H9 (cell line): ENCODE results near the gene DNER. TPM values are rescaled to one million over a fixed set of nuclear protein-coding genes. Genes with fewer than 3 reads are reported as not detected.

ENCODE experiments used
- DNase-seq: peaks from one replicate; pipeline ENCODE4 v3.0.0-alpha.2; 2017
- H2AFZ ChIP-seq: one replicate; pipeline ENCODE4 v1.6.1; 2013; ENCODE audit warnings: mild to moderate bottlenecking, low read length, control low read depth, moderate library complexity
- H2AK5ac ChIP-seq: 2 replicates; pipeline ENCODE4 v1.6.1; 2013; ENCODE audit warnings: low read length, control low read depth, mixed read lengths; ENCODE audit not compliant: insufficient read length
- H2BK120ac ChIP-seq: one replicate; pipeline ENCODE4 v1.6.1; 2013; ENCODE audit warnings: low read depth, mild to moderate bottlenecking, low read length, control low read depth, inconsistent platforms; ENCODE audit not compliant: poor library complexity, severe bottlenecking
- H2BK12ac ChIP-seq: 2 replicates; pipeline ENCODE4 v1.6.1; 2013; ENCODE audit warnings: low read length, control low read depth, mixed read lengths, low read depth; ENCODE audit not compliant: insufficient read length
- H2BK15ac ChIP-seq: 2 replicates; pipeline ENCODE4 v1.6.1; 2013; ENCODE audit warnings: low read depth, low read length, control low read depth
- H2BK20ac ChIP-seq: one replicate; pipeline ENCODE4 v1.6.1; 2013; ENCODE audit warnings: low read depth, mild to moderate bottlenecking, low read length, control low read depth, inconsistent platforms; ENCODE audit not compliant: poor library complexity, severe bottlenecking
- H2BK5ac ChIP-seq: 2 replicates; pipeline ENCODE4 v1.6.1; 2013; ENCODE audit warnings: low read length, control low read depth, mixed read lengths; ENCODE audit not compliant: insufficient read length
- H3K14ac ChIP-seq: 2 replicates; pipeline ENCODE4 v1.6.1; 2013; ENCODE audit warnings: low read length, control low read depth; ENCODE audit not compliant: insufficient read depth
- H3K18ac ChIP-seq: 2 replicates; pipeline ENCODE4 v1.6.1; 2013; ENCODE audit warnings: low read depth, mild to moderate bottlenecking, mixed read lengths, low read length, control low read depth; ENCODE audit not compliant: insufficient read length
- H3K23ac ChIP-seq: 2 replicates; pipeline ENCODE4 v1.6.1; 2013; ENCODE audit warnings: low read length, control low read depth, mixed read lengths, low read depth; ENCODE audit not compliant: insufficient read length
- H3K23me2 ChIP-seq: 2 replicates; pipeline ENCODE4 v1.6.1; 2013; ENCODE audit warnings: low read depth, mild to moderate bottlenecking, mixed read lengths, low read length, control low read depth; ENCODE audit not compliant: insufficient read length, poor library complexity, severe bottlenecking
- H3K27ac ChIP-seq: 2 replicates; pipeline ENCODE4 v1.5.1; 2013; ENCODE audit warnings: low read length, control low read depth, mixed read lengths, low read depth; ENCODE audit not compliant: insufficient read length
- H3K27me3 ChIP-seq: 2 replicates; pipeline ENCODE4 v1.6.1; 2013; ENCODE audit warnings: low read length, control low read depth, inconsistent platforms; ENCODE audit not compliant: insufficient read depth
- H3K4ac ChIP-seq: 2 replicates; pipeline ENCODE4 v1.6.1; 2013; ENCODE audit warnings: low read depth, mild to moderate bottlenecking, control low read depth, inconsistent platforms, low read length, moderate library complexity
- H3K4me1 ChIP-seq: 2 replicates; pipeline ENCODE4 v1.6.1; 2013; ENCODE audit warnings: low read length, control low read depth, inconsistent platforms; ENCODE audit not compliant: insufficient read depth
- H3K4me2 ChIP-seq: 2 replicates; pipeline ENCODE4 v1.6.1; 2013; ENCODE audit warnings: low read length, control low read depth, mixed read lengths; ENCODE audit not compliant: insufficient read length, insufficient read depth
- H3K56ac ChIP-seq: 2 replicates; pipeline ENCODE4 v1.6.1; 2013; ENCODE audit warnings: low read depth, mild to moderate bottlenecking, mixed read lengths, low read length, control low read depth; ENCODE audit not compliant: insufficient read length
- H3K79me1 ChIP-seq: 2 replicates; pipeline ENCODE4 v1.6.1; 2013; ENCODE audit warnings: low read depth, mild to moderate bottlenecking, moderate library complexity, low read length, control low read depth, inconsistent platforms; ENCODE audit not compliant: insufficient read depth, poor library complexity, severe bottlenecking
- H3K79me2 ChIP-seq: 2 replicates; pipeline ENCODE4 v1.6.1; 2013; ENCODE audit warnings: low read length, control low read depth, inconsistent platforms; ENCODE audit not compliant: insufficient read depth
- H3K9ac ChIP-seq: 2 replicates; pipeline ENCODE4 v1.6.1; 2013; ENCODE audit warnings: low read length, control low read depth, mixed read lengths; ENCODE audit not compliant: insufficient read length; ENCODE audit errors: extremely low read depth
- H3K9me3 ChIP-seq: one replicate; pipeline ENCODE4 v1.6.1; 2013; ENCODE audit warnings: low read depth, low read length, inconsistent platforms; ENCODE audit not compliant: control insufficient read depth
- H3T11ph ChIP-seq: one replicate; pipeline ENCODE4 v1.6.1; 2013; ENCODE audit warnings: mild to moderate bottlenecking, low read length, control low read depth, inconsistent platforms
- H4K20me1 ChIP-seq: one replicate; pipeline ENCODE4 v1.6.1; 2013; ENCODE audit not compliant: control insufficient read depth, insufficient read length, insufficient read depth
- H4K5ac ChIP-seq: 2 replicates; pipeline ENCODE4 v1.6.1; 2013; ENCODE audit warnings: low read depth, mild to moderate bottlenecking, mixed read lengths, low read length, control low read depth; ENCODE audit not compliant: insufficient read length
- H4K8ac ChIP-seq: replicated peaks from 2 replicates; pipeline ENCODE4 v1.6.1; 2013; ENCODE audit warnings: low read length, control low read depth, mixed read lengths, low read depth; ENCODE audit not compliant: insufficient read length
- H4K91ac ChIP-seq: 2 replicates; pipeline ENCODE4 v1.6.1; 2013; ENCODE audit warnings: low read depth, mild to moderate bottlenecking, moderate library complexity, mixed read lengths, low read length, control low read depth; ENCODE audit not compliant: insufficient read length
- H3K27ac Mint-ChIP-seq, 3 experiments: 2 replicates in 2 of 3; 3 replicates in 1 of 3; pipeline ENCODE4 v1.8.0; 2020 to 2021; ENCODE audit warnings: mixed read lengths in 3 of 3, mild to moderate bottlenecking in 1 of 3, moderate library complexity in 1 of 3
- H3K27me3 Mint-ChIP-seq: 2 replicates; pipeline ENCODE4 v1.8.0; 2021; ENCODE audit warnings: low read depth, mild to moderate bottlenecking, moderate library complexity, mixed read lengths
- H3K36me3 Mint-ChIP-seq, 3 experiments: 2 replicates in 2 of 3; 3 replicates in 1 of 3; pipeline ENCODE4 v1.8.0; 2020 to 2021; ENCODE audit warnings: low read depth in 3 of 3, mixed read lengths in 3 of 3; ENCODE audit not compliant: insufficient read depth in 1 of 3
- H3K4me1 Mint-ChIP-seq, 2 experiments: 2 replicates each; pipeline ENCODE4 v1.8.0; 2020; ENCODE audit warnings: mixed read lengths in 2 of 2
- H3K4me3 Mint-ChIP-seq, 2 experiments: 2 replicates in 1 of 2; 3 replicates in 1 of 2; pipeline ENCODE4 v1.8.0; 2020 to 2021; ENCODE audit warnings: mild to moderate bottlenecking in 2 of 2, mixed read lengths in 2 of 2, moderate library complexity in 1 of 2
- H3K9me3 Mint-ChIP-seq, 2 experiments: 2 replicates in 1 of 2; 3 replicates in 1 of 2; pipeline ENCODE4 v1.8.0; 2020; ENCODE audit warnings: mild to moderate bottlenecking in 2 of 2, mixed read lengths in 2 of 2, moderate library complexity in 1 of 2
- WGBS: extraction: QIAGEN DNeasy Blood & Tissue Kit; methylation state at CpG from one replicate; pipeline ENCODE4 v1.1.7; 2013; ENCODE audit warnings: missing lambda C conversion rate, low lambda C conversion rate, mixed read lengths; ENCODE audit not compliant: insufficient read length; ENCODE audit errors: extremely low coverage; 5-methylcytosine and 5-hydroxymethylcytosine counted together
- total RNA-seq: library from RNA; stranded (reverse); gene quantifications from 2 replicates; pipeline ENCODE4 v1.2.1, GENCODE V29; 2021
- TF ChIP-seq, protein P1 (sequence below): fragments of 200-600 bp; sonication (generic); conservative IDR thresholded peaks from 3 replicates; pipeline ENCODE4 v1.8.0; 2021; ENCODE audit warnings: antibody characterized with exemption, mild to moderate bottlenecking

Gene DNER
- total RNA-seq, 1 experiment from 2014 or later: 1.0 TPM

DNA sequence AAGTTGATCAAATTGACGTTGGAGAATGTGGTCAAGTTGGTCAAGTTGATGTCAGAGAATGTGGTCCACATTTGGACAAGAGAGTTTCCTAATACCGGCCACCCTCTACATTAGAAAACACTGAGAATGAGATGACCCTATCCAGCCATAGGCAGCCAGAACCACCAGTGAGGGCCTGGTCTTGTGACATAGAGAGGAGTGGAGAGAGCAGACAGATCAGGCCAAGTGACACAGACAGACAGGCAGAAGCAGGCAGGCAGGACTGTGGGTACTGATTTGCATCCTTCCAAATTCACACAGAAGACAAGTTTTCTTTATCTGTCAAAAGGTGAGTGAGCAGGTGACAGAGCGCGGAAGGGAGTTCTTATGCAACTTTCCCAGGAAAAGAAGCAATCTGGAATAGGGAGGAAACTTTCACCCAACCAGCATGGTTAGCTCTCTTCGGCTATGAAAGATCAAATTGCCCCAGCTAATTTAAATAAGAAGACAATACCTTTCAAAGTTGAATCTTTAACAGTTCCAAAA lies 334.2 kb downstream of the DNER start:
- Histone ChIP-seq H3K9ac (no peak overlapping the region), H3K4me2 (no peak overlapping the region), H3K79me2 (no peaks in the 10 kb centered on the region), H2BK120ac (no peak overlapping the region), H3T11ph (no peak overlapping the region), H2BK20ac (no peak overlapping the region), H3K23ac (no peak overlapping the region), H3K23me2 (no peaks in the 10 kb centered on the region), H3K4me1 (no peaks in the 10 kb centered on the region; the same call in 1 of the 2 replicates), H3K79me1 (no peaks in the 10 kb centered on the region), H2AK5ac (no peak overlapping the region), H4K8ac (no peak overlapping the region), H3K14ac (no peak overlapping the region), H4K91ac (no peak overlapping the region), H3K18ac (no peak overlapping the region), H3K9me3 (no peaks in the 10 kb centered on the region), H3K56ac (no peak overlapping the region), H4K5ac (no peak overlapping the region), H2BK15ac (no peak overlapping the region), H3K4ac (no peak overlapping the region), H3K27ac (no peak overlapping the region), H3K27me3 (no peaks in the 10 kb centered on the region), H2BK12ac (no peak overlapping the region), H4K20me1 (no peaks in the 10 kb centered on the region), H2BK5ac (no peak overlapping the region), H2AFZ (no peak overlapping the region)
- Mint-ChIP-seq H3K36me3 (peaks cover 5 to 38% (median 9%) of the 10 kb centered on the region in 3 experiments; a peak in 6 of 7 replicates), H3K27me3 (no peaks in the 10 kb centered on the region; the same call in 1 of the 2 replicates), H3K4me1 (peaks cover 0 to 3% of the 10 kb centered on the region in 2 experiments; a peak in 1 of 4 replicates), H3K27ac (no peak overlapping the region), H3K9me3 (peaks cover 25 to 39% of the 10 kb centered on the region in 2 experiments), H3K4me3 (no peak overlapping the region)
- TF ChIP-seq, protein P1, sequence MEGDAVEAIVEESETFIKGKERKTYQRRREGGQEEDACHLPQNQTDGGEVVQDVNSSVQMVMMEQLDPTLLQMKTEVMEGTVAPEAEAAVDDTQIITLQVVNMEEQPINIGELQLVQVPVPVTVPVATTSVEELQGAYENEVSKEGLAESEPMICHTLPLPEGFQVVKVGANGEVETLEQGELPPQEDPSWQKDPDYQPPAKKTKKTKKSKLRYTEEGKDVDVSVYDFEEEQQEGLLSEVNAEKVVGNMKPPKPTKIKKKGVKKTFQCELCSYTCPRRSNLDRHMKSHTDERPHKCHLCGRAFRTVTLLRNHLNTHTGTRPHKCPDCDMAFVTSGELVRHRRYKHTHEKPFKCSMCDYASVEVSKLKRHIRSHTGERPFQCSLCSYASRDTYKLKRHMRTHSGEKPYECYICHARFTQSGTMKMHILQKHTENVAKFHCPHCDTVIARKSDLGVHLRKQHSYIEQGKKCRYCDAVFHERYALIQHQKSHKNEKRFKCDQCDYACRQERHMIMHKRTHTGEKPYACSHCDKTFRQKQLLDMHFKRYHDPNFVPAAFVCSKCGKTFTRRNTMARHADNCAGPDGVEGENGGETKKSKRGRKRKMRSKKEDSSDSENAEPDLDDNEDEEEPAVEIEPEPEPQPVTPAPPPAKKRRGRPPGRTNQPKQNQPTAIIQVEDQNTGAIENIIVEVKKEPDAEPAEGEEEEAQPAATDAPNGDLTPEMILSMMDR: no peak
- WGBS: no CpG with 5 or more reads among the region's 5 CpGs
- no peak for DNase-seq
